Pancreas (tissue), 10 donors: ENCODE data around the gene LYVE1. TPM values are rescaled to one million over a fixed set of nuclear protein-coding genes. Genes with fewer than 3 reads are reported as not detected.
A peak's percentile ranks its signal among the peaks of the same experiment; 100 is the strongest.

Experiments
- ATAC-seq, 4 donors: fragments of 200-7000 bp; cut with Tn5 transposase; one replicate each; pipeline versions ENCODE4 v1.8.0 to v1.9.1; 2020; ENCODE audit warnings: mild to moderate bottlenecking in 4 of 4, moderate library complexity in 4 of 4
- DNase-seq, 6 donors: peaks; one replicate each; pipeline ENCODE4 v3.0.0-alpha.2; 2020
- FAIRE-seq: peaks from 2 replicates; lab custom pipeline; 2012; peaks lifted over from hg19 to GRCh38; lab: Jason Lieb, UNC
- H3K27ac ChIP-seq, 4 donors: fragments of 200-600 bp; sonication (generic); 1 replicate in 3 of 4; 2 replicates in 1 of 4; pipeline versions ENCODE4 v1.5.0 to v1.8.0; 2020
- H3K27me3 ChIP-seq, 4 donors: fragments of 200-600 bp; one replicate each; pipeline ENCODE4 v1.8.0; 2021
- H3K36me3 ChIP-seq, 3 donors: fragments of 200-600 bp; sonication (generic) in 1 of 3; one replicate each; pipeline versions ENCODE4 v1.5.0 to v1.8.0; 2020 to 2021
- H3K4me1 ChIP-seq, 3 donors: fragments of 200-600 bp; one replicate each; pipeline ENCODE4 v1.8.0; 2021
- H3K4me3 ChIP-seq, 4 donors: fragments of 200-600 bp; sonication (generic) in 2 of 4; one replicate each; pipeline versions ENCODE4 v1.5.0 to v1.8.0; 2020 to 2021
- H3K9me3 ChIP-seq, 4 donors: fragments of 200-600 bp; one replicate each; pipeline ENCODE4 v1.8.0; 2021
- WGBS, 2 donors: extraction: QIAGEN DNeasy Blood & Tissue Kit; methylation state at CpG; one replicate each; pipeline ENCODE4 v1.1.7; 2013; 5-methylcytosine and 5-hydroxymethylcytosine counted together
- intact Hi-C, 3 donors: fragments of 100-400 bp; cut with DNase I; formaldehyde crosslinking; loops; one replicate each; pipeline versions ENCODE4 v1.11.1 to v1.14.2; 2022
- polyA plus RNA-seq, 2 donors: library from polyadenylated mRNA; stranded (reverse); fragments of 200-250 nt; gene quantifications; one replicate each; pipeline ENCODE4 v1.2.3, GENCODE V29; 2013
- total RNA-seq, 6 donors: library from RNA; stranded (reverse); fragmentation: NEBNext Ultra II Directional in 4 of 6; extraction: Animal tissue kit (Norgen Biotek cat#: 25700) in 4 of 6; gene quantifications; one replicate each; pipeline versions ENCODE4 v1.2.1 to v1.2.4, GENCODE V29; 2021 to 2023
- TF ChIP-seq, protein P1 (sequence below), 4 donors: fragments of 200-600 bp; sonication (generic) in 3 of 4; IDR thresholded peaks; one replicate each; pipeline versions ENCODE4 v1.5.0 to v1.8.0; 2021; ENCODE audit warnings: antibody characterized with exemption in 4 of 4
- donor health status: healthy with polysubstance abuse.
- donor health status: DM: no; HTN: no; CAD: no; lungs with moderate emphysema.
- donor health status: DM: no; HTN: no; CAD: no.
- donor health status: control.
- donor health status: control.
- donor health status: Bipolar disorder and iron deficiency.
- donor health status: DM: yes; HTN: yes; CAD: no.
- donor health status: DM: no; HTN: no; CAD: no.
- donor health status: DM: no; HTN: no; CAD: no.
- donor health status: DM: yes; HTN: yes; CAD: no.

The LYVE1 gene
- total and polyA plus RNA-seq, 8 donors = 1.1 to 28.3 (median 4.1) TPM

DNA sequence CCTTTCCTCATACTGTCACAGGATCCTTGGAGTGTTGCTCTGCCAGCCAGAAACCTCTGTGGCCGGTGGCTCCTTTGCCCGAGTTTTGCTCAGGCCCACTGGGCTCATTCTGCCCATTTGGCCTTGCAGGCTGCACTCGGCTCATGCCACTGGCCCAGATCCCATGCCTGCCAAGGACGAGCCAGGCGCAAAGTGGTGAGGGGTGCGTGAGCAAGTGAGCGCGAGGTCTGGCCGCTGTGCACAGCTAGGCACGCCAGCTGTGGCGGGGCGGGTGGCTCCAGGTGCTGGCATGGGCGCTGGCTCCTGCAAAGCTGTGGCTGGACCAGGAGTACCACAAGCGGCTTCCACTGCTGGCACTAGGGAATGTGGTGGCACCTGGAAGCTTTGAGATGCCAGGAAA is 24.7 kb downstream of the LYVE1 start:
- Histone ChIP-seq H3K9me3 (no peaks in the 10 kb centered on the region), H3K27me3 (no peaks in the 10 kb centered on the region), H3K27ac (no peak overlapping the region), H3K36me3 (no peaks in the 10 kb centered on the region), H3K4me3 (no peak overlapping the region), H3K4me1 (peaks cover 0 to 8% (median 8%) of the 10 kb centered on the region in 3 donors)
- 89 to 95% methylated on average over 14 of the region's 14 CpGs for WGBS, 2 donors
- intact Hi-C loops = no loop called here
- no peak for FAIRE-seq
- ATAC-seq = no peak
- peak in 1 of 6 donors; percentile 54 for DNase-seq
- TF ChIP-seq, protein P1, sequence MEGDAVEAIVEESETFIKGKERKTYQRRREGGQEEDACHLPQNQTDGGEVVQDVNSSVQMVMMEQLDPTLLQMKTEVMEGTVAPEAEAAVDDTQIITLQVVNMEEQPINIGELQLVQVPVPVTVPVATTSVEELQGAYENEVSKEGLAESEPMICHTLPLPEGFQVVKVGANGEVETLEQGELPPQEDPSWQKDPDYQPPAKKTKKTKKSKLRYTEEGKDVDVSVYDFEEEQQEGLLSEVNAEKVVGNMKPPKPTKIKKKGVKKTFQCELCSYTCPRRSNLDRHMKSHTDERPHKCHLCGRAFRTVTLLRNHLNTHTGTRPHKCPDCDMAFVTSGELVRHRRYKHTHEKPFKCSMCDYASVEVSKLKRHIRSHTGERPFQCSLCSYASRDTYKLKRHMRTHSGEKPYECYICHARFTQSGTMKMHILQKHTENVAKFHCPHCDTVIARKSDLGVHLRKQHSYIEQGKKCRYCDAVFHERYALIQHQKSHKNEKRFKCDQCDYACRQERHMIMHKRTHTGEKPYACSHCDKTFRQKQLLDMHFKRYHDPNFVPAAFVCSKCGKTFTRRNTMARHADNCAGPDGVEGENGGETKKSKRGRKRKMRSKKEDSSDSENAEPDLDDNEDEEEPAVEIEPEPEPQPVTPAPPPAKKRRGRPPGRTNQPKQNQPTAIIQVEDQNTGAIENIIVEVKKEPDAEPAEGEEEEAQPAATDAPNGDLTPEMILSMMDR (IDR thresholded peaks at IDR 0.05) = no peak

DNA sequence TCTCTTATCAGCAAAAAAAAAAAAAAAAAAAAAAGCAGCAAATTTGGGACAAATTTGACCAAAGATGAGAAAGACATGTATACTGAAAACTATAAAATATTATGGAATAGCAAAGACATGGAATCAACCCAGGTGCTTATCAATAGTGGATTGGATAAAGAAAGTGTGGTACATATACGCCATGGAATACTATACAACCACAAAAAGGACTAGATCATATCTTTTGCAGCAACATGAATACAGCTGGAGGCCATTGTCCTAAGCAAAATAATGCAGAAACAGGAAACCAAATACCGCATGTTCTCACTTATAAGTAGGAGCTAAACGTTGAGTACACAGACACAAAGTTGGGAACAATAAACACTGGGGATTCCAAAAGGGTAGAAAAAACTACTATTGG is 25.7 kb downstream of the LYVE1 start:
- H3K27ac ChIP-seq = no peak overlapping the region
- no peaks in the 10 kb centered on the region for H3K27me3 ChIP-seq
- intact Hi-C loops = no loop called here
- H3K9me3 ChIP-seq = no peaks in the 10 kb centered on the region
- FAIRE-seq (no peak), DNase-seq (no peak), ATAC-seq (no peak)
- peaks cover 0 to 8% (median 8%) of the 10 kb centered on the region in 3 donors for H3K4me1 ChIP-seq
- TF ChIP-seq, protein P1 (IDR thresholded peaks at IDR 0.05) = no peak
- H3K36me3 ChIP-seq = no peaks in the 10 kb centered on the region
- 87 to 91% methylated on average over 3 of the region's 3 CpGs for whole genome bisulfite sequencing, 2 donors
- H3K4me3 ChIP-seq = no peak overlapping the region

DNA sequence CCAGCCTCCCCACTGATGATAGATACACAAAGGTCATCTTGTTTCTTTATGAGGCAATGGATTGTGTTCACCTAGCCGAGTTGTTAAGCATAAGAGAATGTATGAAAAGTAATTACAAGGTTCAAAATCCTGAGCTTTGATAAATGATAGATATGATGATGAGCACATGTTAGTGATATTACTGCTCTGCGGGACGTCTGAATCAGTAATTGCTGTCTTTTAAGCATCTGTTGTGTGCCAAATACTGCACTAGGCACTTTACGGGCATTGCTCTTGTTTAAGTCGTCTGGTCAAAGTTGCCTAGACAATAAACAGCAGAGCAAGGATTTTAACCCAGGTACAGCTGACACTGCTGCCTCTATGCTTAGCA is 26.9 kb downstream of the LYVE1 start:
- WGBS, 2 donors = 36 to 50% methylated on average over 5 of the region's 5 CpGs

DNA sequence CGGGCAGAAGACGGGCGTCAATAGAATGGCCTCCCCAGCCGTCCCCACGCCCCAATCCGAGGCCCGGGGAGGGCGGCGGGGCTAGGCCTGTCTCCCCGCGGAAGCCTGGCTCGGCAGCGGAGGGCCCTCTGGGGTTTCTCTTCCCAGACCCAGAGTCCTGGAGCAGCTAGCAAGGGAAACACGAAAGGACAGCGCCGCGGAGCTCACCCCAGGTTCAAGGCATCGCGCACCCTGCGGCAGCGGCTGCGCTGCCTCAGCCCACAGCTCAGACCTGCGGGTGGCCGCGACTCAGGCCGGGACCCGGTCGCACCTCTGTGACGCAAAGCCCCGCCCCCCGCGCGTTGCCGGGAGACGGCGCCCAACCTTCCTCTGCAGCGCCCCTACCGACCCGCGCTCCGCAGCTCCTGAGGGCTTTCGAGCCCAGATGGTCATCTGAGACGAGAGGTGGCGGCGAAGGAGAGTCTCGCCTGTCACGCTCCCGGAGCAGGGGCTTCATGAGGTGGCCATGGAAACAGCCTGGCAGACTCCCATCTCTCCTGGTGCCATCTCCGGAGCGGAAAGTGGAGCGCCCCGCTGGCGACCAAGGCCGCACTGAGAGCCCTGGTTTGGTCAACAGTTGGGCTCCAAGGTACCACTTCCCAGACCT is 27.4 kb downstream of the LYVE1 start, which contains the start of gene RNF141:
Gene RNF141, minus strand, starts transcription at position 273 of the 646 bp plus-strand sequence. CDS start 7,029 bp downstream, outside the sequence.
- no peaks in the 10 kb centered on the region for H3K27me3 ChIP-seq
- H3K9me3 ChIP-seq = no peaks in the 10 kb centered on the region
- DNase-seq (peak; percentile 92 to 99 (median 96)), FAIRE-seq (no peak), ATAC-seq (peak; percentile 98 to 100 (median 100))
- WGBS, 2 donors = 0% methylated on average over 52 to 54 of the region's 54 CpGs
- intact Hi-C loops = no loop called here
- H3K4me1 ChIP-seq = peaks cover 0 to 8% (median 8%) of the 10 kb centered on the region in 3 donors
- H3K4me3 ChIP-seq = peak within 1 kb of the TSS; percentile 63 to 89 (median 80)
- H3K27ac ChIP-seq = peak within 1 kb of the TSS; percentile 78 to 89 (median 86)
- TF ChIP-seq, protein P1 (IDR thresholded peaks at IDR 0.05) = peak; percentile 60 to 83 (median 77)
- H3K36me3 ChIP-seq = no peaks in the 10 kb centered on the region

More for the DNA sequence above, 26.9 kb downstream of the LYVE1 start:
- no peak for DNase-seq
- no peak for ATAC-seq
- Histone ChIP-seq H3K4me1 (peaks cover 0 to 8% (median 8%) of the 10 kb centered on the region in 3 donors), H3K9me3 (no peaks in the 10 kb centered on the region), H3K4me3 (peak overlapping the region; percentile 63 to 89 (median 80)), H3K27me3 (no peaks in the 10 kb centered on the region), H3K27ac (peak overlapping the region; percentile 78 to 89 (median 86)), H3K36me3 (no peaks in the 10 kb centered on the region)
- TF ChIP-seq, protein P1 (IDR thresholded peaks at IDR 0.05) = no peak
- FAIRE-seq = no peak
- intact Hi-C loops = no loop called here

DNA sequence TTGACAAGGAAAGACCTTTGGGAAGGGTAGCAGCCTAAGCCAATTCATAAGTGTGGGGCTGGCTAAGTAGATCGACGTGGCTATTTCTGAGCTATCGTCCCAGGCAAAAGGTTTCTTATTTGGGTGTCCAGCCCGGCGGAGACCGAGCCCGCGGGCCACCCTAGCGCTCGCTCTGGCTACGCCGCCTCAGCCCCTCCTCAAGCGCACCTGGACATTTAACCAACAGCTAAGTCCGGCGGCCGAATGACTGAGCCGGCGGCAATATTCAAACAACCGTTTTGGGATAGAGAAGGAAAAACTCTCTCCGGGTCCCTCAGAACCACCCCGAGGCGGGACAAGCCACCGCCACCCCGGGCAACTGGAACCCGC is 27.9 kb downstream of the LYVE1 start:
- 0 to 1% methylated on average over 22 to 25 of the region's 25 CpGs for WGBS, 2 donors
- H3K27ac ChIP-seq = peak overlapping the region; percentile 78 to 89 (median 86)
- peak overlapping the region; percentile 63 to 89 (median 80) for H3K4me3 ChIP-seq
- no peaks in the 10 kb centered on the region for H3K36me3 ChIP-seq
- ATAC-seq (peak; percentile 72 to 85 (median 82)), DNase-seq (peak; percentile 61 to 83 (median 72)), FAIRE-seq (no peak)
- H3K4me1 ChIP-seq = peaks cover 0 to 8% (median 8%) of the 10 kb centered on the region in 3 donors
- H3K9me3 ChIP-seq = no peaks in the 10 kb centered on the region
- no peaks in the 10 kb centered on the region for H3K27me3 ChIP-seq
- TF ChIP-seq, protein P1 (IDR thresholded peaks at IDR 0.05) = no peak
- intact Hi-C loops = no loop called here
